Stimulated activated naive B cell treated with anti-CD40 and anti-IgM and Interleukin-4, amounts not matched to agents 10 μg/mL and 1 μg/mL and 100 μg/mL, for 72 hours (primary cell): ENCODE data around the gene BFSP2.
A peak's percentile ranks its signal among the peaks of the same experiment; 100 is the strongest.

ENCODE experiments used
- ATAC-seq, 2 donors: fragments of 150-1000 bp; cut with Tn5 transposase; replicated peaks; 2 replicates each; pipeline ENCODE4 v1.10.0; 2021; ENCODE audit warnings: moderate library complexity in 1 of 2
- DNase-seq: peaks from one replicate; pipeline ENCODE4 v3.0.0; 2021
- H3K27ac Mint-ChIP-seq: one replicate; pipeline ENCODE4 v1.8.0; 2022; ENCODE audit warnings: mild to moderate bottlenecking, mixed read lengths
- H3K27me3 Mint-ChIP-seq, 2 donors: one replicate each; pipeline ENCODE4 v1.8.0; 2022; ENCODE audit warnings: mixed read lengths in 2 of 2
- H3K36me3 Mint-ChIP-seq, 2 donors: one replicate each; pipeline ENCODE4 v1.8.0; 2022; ENCODE audit warnings: mixed read lengths in 2 of 2, mild to moderate bottlenecking in 1 of 2
- H3K4me1 Mint-ChIP-seq, 2 donors: one replicate each; pipeline ENCODE4 v1.8.0; 2022; ENCODE audit warnings: mixed read lengths in 2 of 2, mild to moderate bottlenecking in 1 of 2
- H3K4me3 Mint-ChIP-seq, 2 donors: one replicate each; pipeline ENCODE4 v1.8.0; 2022; ENCODE audit warnings: mild to moderate bottlenecking in 2 of 2, mixed read lengths in 2 of 2, moderate library complexity in 1 of 2
- H3K9me3 Mint-ChIP-seq, 2 donors: one replicate each; pipeline ENCODE4 v1.8.0; 2022; ENCODE audit warnings: mixed read lengths in 2 of 2, mild to moderate bottlenecking in 1 of 2

Gene BFSP2

DNA sequence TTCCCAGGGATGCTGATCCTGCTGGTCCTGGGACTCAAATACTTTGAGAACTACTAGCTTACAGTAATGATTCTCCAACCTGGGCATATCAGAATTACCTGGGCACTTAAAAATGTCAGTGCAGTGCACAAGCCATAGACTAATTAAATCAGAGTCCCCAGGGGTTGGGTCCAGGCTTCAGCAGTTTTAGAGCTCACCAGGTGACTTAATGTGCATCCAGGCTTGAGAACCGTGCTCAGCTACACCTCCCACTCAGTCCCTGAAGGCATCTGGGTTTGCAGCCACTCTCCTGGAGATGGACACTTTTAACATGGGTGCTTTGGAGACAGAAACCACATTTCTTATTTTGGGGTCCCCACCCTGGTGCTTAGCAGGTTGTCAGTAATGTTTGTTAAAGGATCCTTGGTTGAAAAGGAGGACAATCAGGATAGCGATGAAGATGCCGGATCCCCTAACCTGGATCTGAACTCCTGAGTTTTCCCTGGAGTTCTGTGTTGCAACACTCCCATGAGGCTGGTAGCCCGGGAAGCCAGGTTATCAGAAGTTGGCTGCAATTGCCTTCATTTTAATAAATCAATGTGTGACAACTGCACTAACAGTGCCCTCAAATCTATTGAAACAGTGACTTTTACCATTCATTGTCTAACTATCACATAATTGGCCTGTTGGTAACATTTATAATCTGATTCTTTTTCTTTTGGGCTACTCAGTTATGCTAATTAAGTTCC, 48.1 kb downstream of the BFSP2 start:
- peak overlapping the region; percentile 92 for H3K27ac Mint-ChIP-seq
- peaks cover 8 to 9% of the 10 kb centered on the region in 2 donors for H3K27me3 Mint-ChIP-seq
- H3K36me3 Mint-ChIP-seq = no peaks in the 10 kb centered on the region
- DNase-seq (no peak), ATAC-seq (peak; percentile 62 to 63)
- no peaks in the 10 kb centered on the region for H3K9me3 Mint-ChIP-seq
- peaks cover 51 to 64% of the 10 kb centered on the region in 2 donors for H3K4me1 Mint-ChIP-seq
- H3K4me3 Mint-ChIP-seq = peak overlapping the region; percentile 48 to 50

DNA sequence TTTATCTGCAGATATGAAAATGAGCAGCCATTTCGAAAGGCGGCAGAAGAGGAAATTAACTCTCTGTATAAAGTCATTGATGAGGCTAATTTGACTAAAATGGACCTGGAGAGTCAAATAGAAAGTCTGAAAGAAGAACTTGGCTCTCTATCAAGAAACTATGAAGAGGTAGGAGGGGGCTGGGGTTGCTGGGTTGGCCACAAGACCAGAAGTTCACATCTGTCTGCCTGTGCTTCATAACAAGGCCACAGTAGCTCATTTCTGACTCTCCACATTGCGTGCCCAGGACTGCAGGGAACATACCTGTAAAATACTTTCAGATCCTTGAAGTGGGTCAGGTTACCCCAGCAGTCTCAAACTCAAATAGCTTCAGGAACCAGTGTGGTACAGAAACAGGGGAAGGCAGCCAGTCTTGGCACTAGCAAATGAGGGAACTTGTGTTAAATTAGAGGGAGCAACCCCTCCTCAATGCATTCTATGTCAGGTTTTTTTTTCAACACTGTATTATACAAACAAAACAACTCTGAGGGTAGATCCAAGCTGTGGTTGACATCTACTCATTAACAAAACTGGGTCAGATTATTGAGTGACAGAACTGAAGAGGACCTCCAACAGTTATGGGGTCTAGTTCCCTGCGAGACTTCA, 48.7 kb downstream of the BFSP2 start:
- Mint-ChIP-seq H3K36me3 (no peaks in the 10 kb centered on the region), H3K27ac (peak overlapping the region; percentile 92), H3K27me3 (peaks cover 11 to 12% of the 10 kb centered on the region in 2 donors), H3K9me3 (no peaks in the 10 kb centered on the region), H3K4me1 (peaks cover 44 to 58% of the 10 kb centered on the region in 2 donors), H3K4me3 (peak overlapping the region; percentile 48 to 50)
- peak; percentile 82 for DNase-seq
- ATAC-seq = peak; percentile 96 to 97

DNA sequence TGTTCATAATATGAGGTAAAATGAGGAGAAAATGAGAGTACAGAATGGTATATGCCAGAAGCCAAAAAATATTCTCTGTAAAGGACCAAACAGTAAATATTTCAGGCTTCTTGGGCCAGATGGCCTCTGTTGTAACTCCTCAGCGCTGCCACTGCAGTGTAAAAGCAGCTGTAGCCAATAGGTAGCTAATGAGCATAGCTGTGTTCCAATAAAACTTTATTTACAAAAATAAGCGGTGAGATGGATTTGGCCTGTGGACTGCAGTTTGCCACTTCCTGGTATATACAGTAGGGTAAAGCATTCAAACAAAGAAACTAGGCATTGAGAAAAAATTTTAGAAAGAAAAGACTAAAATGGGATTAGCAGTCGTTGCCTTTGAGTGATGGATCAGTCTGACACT, 51.5 kb downstream of the BFSP2 start:
- H3K36me3 Mint-ChIP-seq = no peaks in the 10 kb centered on the region
- H3K4me1 Mint-ChIP-seq = peaks cover 32 to 40% of the 10 kb centered on the region in 2 donors
- no peaks in the 10 kb centered on the region for H3K9me3 Mint-ChIP-seq
- peaks cover 26 to 30% of the 10 kb centered on the region in 2 donors for H3K27me3 Mint-ChIP-seq
- no peak overlapping the region for H3K4me3 Mint-ChIP-seq
- ATAC-seq (no peak), DNase-seq (no peak)
- no peak overlapping the region for H3K27ac Mint-ChIP-seq

DNA sequence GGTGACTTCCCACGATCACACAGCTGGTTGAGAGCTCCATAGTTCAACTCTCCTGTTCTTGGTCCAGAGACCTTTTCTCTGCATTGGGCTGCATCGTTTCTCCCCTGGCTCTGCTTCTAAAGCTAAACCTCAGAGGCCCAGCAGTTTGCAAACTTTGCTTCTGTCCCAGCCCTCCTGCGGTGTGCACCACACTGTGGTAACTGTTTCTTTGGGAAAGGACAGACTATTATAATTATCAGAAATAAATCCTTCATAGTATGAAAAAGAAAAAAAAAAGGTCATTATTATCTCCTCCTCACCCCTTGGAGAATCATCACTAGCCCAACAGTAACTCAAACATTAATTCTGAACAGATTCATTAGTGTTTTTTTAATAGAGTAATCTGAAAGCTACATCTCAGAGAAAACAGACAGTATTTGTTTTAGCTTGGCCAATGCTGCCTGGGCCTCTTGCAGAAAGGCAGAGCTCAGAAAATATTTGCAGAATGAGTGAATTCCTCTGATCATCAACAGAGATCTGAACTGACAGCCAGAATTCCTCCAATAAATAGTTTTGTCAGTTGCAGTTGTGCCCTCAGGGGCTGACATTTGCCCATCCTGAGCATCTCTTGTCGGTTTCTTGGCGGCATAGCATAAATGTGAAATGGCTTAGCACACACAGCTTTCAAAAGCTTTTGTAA, 52.9 kb downstream of the BFSP2 start:
- peaks cover 25 to 28% of the 10 kb centered on the region in 2 donors for H3K4me1 Mint-ChIP-seq
- DNase-seq (no peak), ATAC-seq (no peak)
- H3K36me3 Mint-ChIP-seq = no peaks in the 10 kb centered on the region
- H3K9me3 Mint-ChIP-seq = no peaks in the 10 kb centered on the region
- H3K27ac Mint-ChIP-seq = no peak overlapping the region
- H3K4me3 Mint-ChIP-seq = no peak overlapping the region
- H3K27me3 Mint-ChIP-seq = peaks cover 26 to 30% of the 10 kb centered on the region in 2 donors

DNA sequence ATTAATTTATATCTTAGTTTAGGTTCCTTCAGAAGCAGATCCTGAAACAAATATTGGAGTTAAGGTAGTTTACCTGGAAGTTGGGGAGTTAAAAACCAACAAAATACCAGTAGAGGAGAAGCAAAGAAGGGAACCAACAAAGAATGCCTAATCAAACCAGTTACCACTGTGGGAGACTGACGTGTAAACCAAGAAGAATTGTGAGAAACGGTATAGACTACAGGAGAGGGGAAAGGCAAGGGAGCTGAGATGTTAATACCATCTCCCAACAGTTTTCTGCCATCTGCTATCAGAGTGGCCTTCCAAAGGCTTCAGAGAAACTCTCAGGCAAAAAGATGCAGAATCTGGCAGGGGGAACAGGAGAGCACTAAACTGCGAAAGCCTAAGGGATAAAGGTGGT, 53.5 kb downstream of the BFSP2 start:
- H3K4me3 Mint-ChIP-seq = no peak overlapping the region
- H3K9me3 Mint-ChIP-seq = no peaks in the 10 kb centered on the region
- no peak for ATAC-seq
- no peak overlapping the region for H3K27ac Mint-ChIP-seq
- H3K36me3 Mint-ChIP-seq = no peaks in the 10 kb centered on the region
- no peak for DNase-seq
- H3K4me1 Mint-ChIP-seq = peaks cover 20 to 22% of the 10 kb centered on the region in 2 donors
- peaks cover 26 to 30% of the 10 kb centered on the region in 2 donors for H3K27me3 Mint-ChIP-seq

DNA sequence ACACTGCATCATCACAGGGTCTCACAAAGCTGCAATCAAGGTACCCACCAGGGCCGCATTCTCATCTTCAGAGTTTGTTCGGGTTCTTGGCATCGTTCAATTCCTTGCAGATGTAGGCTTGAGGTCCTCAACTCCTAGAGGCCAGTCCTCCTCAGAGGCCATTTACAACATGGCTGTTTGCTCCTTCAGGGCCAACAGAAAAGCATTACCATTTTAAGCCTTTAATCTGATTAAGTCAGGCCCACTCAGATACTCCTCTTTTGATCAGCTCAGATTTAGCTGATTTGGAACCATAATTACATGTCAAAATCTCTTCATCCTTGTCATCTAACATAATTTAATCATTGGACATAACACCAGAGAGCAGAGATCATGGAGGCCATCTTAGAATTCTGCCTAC, 55.4 kb downstream of the BFSP2 start:
- Mint-ChIP-seq H3K36me3 (no peaks in the 10 kb centered on the region), H3K27me3 (peaks cover 24 to 36% of the 10 kb centered on the region in 2 donors), H3K4me1 (peaks cover 3 to 4% of the 10 kb centered on the region in 2 donors), H3K4me3 (no peak overlapping the region), H3K27ac (no peak overlapping the region), H3K9me3 (no peaks in the 10 kb centered on the region)
- ATAC-seq (no peak), DNase-seq (no peak)

DNA sequence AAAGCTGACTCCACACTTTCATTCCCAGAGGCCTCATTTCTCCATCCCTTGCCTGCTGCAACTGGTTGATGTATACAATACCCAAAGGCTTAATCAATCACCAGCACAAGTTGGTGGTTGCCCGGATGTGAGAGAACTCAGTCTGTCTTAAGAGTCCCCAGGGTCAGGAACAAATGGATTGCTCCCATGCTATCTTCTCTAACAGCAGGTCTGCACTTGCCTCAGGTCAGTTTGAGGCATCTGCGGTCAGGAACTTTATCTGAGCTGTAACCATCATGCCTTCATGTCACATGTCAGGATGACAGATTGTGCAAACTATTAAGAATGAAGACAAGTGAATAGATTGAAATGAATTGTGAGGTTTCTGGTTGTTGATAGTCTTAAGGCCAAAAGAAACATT, 56.1 kb downstream of the BFSP2 start:
- Mint-ChIP-seq H3K4me1 (peaks cover 0 to 2% of the 10 kb centered on the region in 2 donors), H3K36me3 (no peaks in the 10 kb centered on the region), H3K4me3 (no peak overlapping the region), H3K27ac (no peak overlapping the region), H3K27me3 (peaks cover 25 to 36% of the 10 kb centered on the region in 2 donors), H3K9me3 (no peaks in the 10 kb centered on the region)
- ATAC-seq (no peak), DNase-seq (no peak)

DNA sequence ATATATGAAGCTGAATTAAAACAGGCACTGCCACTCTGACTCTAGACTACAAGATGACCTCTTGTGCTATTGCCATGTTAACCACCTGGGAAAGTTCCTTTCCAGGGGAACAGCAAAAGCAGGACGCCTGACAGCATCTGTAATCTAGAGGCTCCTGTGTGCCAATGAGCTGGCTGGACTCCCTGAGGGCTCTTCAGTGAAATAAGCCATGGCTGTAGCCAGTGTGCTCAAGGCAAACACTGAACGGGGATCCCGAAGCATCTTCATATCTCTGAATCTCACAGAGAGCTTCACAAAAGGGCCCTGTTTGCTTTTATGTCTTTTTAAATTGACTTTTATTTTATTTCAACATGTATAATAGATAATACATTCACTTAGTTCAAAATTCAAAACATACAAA, 57.2 kb downstream of the BFSP2 start:
- DNase-seq = no peak
- peaks cover 25 to 32% of the 10 kb centered on the region in 2 donors for H3K27me3 Mint-ChIP-seq
- H3K27ac Mint-ChIP-seq = no peak overlapping the region
- peaks cover 2 to 6% of the 10 kb centered on the region in 2 donors for H3K4me1 Mint-ChIP-seq
- no peak overlapping the region for H3K4me3 Mint-ChIP-seq
- H3K9me3 Mint-ChIP-seq = no peaks in the 10 kb centered on the region
- H3K36me3 Mint-ChIP-seq = no peaks in the 10 kb centered on the region
- no peak for ATAC-seq

DNA sequence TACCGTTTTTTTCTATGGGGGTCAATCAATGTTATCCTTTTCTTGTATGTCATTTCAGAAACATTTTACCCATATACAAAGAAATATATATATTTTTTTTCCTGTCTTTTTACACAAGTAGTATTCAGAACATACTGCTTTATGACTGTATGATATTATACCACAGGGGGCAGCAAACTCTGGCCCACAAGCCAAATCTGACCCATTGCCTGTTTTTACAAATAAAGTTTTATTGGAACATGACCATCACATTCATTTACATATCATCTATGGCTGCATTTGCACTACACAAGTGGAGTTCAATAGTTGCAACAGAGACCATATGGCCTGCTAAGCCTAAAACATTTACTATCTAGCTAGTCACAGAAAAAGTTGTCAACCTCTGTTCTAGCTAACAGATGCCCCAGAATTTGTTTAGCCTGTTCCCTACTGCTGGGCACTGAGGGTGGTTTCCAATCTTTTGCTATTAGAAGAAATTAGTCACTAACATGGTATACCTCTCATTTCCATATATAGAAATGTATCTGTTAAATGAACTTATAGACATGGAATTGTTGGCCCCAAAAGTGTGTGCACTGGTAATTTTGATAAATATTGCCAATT, 57.7 kb downstream of the BFSP2 start:
- Mint-ChIP-seq H3K4me3 (no peak overlapping the region), H3K9me3 (no peaks in the 10 kb centered on the region), H3K36me3 (no peaks in the 10 kb centered on the region), H3K27ac (no peak overlapping the region), H3K27me3 (peaks cover 21 to 27% of the 10 kb centered on the region in 2 donors), H3K4me1 (peaks cover 2 to 6% of the 10 kb centered on the region in 2 donors)
- DNase-seq = no peak
- ATAC-seq = peak; percentile 51 to 75

DNA sequence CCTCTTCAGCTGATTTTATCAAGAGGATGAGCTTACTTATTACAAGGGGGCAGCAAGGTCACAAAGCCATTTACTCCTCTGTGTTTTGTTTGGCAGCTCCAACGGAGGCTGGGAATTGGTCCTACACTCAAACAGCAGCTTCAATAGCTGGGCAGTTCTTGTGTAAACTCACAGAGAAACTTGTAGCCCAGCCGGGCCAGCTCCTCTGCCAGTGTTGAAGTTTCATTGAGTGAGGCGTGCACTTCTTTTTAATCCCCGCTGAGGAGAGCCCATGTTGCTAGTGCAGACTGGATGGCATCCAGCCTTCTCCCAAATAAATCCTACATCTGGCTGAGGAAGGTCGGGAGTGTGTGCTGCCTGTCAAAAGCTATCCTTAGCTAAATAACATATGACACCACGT, 59.5 kb downstream of the BFSP2 start:
- DNase-seq (no peak), ATAC-seq (no peak)
- Mint-ChIP-seq H3K27ac (no peak overlapping the region), H3K36me3 (no peaks in the 10 kb centered on the region), H3K9me3 (no peaks in the 10 kb centered on the region), H3K4me3 (no peak overlapping the region), H3K4me1 (peaks cover 12 to 21% of the 10 kb centered on the region in 2 donors), H3K27me3 (peaks cover 11 to 17% of the 10 kb centered on the region in 2 donors)

DNA sequence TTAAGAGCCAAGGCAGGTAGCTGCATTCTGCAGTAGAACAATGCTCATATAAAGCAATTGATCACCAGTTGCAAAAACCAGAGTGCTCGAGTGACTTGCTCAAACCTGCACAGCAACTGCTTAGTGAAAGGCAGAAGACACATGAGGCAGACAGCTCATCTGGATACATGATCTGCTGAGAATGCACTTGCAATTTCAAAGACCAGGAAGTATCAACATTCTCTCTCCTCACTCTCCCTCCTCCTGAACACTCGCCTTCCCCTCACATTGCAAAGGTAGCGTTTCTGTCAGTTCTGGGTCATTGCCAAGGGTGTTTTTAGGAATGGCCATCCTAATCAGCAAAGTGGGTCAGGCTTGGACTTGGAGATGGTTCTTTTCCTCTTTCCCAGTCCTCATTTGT, 61.0 kb downstream of the BFSP2 start:
- Mint-ChIP-seq H3K4me3 (no peak overlapping the region), H3K27me3 (peaks cover 5 to 9% of the 10 kb centered on the region in 2 donors), H3K27ac (no peak overlapping the region), H3K36me3 (no peaks in the 10 kb centered on the region), H3K9me3 (no peaks in the 10 kb centered on the region), H3K4me1 (peaks cover 11 to 28% of the 10 kb centered on the region in 2 donors)
- no peak for DNase-seq
- no peak for ATAC-seq

DNA sequence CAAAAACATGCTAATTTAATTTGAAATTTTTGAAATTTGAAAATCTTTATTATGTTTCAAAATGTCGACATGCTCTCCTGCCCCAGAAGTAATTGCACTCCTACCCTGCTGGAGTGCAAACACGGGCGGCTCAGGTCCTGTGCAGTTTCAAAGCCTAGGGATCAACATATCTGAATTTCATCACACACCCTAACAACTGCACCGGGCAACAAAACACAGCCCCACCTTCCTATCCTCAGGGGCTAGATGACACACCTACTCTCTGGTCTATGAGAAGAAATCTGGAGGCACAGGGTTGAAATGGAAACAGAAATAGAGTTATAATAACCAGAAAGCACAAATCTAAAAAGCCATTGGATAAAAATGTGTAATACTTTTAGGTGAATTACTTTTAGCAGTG, 61.4 kb downstream of the BFSP2 start:
- peaks cover 10 to 28% of the 10 kb centered on the region in 2 donors for H3K4me1 Mint-ChIP-seq
- no peak for DNase-seq
- H3K9me3 Mint-ChIP-seq = no peaks in the 10 kb centered on the region
- H3K36me3 Mint-ChIP-seq = no peaks in the 10 kb centered on the region
- peaks cover 4 to 6% of the 10 kb centered on the region in 2 donors for H3K27me3 Mint-ChIP-seq
- H3K27ac Mint-ChIP-seq = no peak overlapping the region
- ATAC-seq = no peak
- no peak overlapping the region for H3K4me3 Mint-ChIP-seq

DNA sequence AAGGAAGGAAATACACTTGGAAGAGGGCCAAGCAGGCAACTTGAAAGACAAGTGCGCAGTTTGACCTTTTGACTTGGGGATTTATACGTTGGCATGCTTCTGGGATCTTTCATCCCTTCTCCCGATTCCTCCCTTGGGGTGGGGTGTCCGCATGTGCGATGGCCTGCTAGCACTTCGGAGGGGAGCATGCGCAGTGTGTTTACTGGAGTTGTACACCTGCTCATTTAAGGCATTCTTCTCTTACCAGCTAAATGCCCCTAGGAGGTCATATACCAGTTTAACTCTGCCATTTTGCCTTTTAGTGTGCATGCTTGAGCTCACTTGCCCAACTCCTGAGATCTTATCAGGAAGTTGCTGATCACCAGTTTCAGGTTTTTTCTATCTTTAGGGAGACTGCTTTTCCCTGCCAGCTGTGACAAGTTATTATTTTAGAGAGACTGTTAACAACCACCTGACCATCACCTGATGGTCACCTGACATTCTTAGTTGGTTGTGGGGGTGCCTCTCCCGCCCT, 63.5 kb downstream of the BFSP2 start:
- H3K4me3 Mint-ChIP-seq = no peak overlapping the region
- H3K27me3 Mint-ChIP-seq = peaks cover 4 to 6% of the 10 kb centered on the region in 2 donors
- H3K36me3 Mint-ChIP-seq = no peaks in the 10 kb centered on the region
- ATAC-seq = no peak
- H3K4me1 Mint-ChIP-seq = peaks cover 26 to 48% of the 10 kb centered on the region in 2 donors
- DNase-seq = no peak
- no peak overlapping the region for H3K27ac Mint-ChIP-seq
- H3K9me3 Mint-ChIP-seq = no peaks in the 10 kb centered on the region

DNA sequence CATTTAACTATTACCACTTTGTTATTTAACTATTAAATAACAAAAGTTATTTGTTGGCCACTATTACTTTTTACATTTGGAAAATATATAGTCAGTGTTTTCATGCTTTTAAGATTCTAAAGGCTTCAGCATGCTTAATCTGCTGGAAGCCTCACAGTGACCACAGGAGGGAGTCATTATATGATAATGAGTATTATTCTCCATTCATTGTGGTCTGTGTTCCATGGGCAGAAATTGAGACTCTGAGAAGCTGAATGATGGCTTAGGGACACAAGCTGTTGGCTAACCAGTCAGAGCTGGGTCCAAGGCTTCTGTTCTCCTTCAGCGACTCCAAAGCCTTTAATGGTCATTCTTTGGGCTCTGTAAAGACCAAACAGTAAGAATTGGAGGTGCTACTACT, 64.7 kb downstream of the BFSP2 start:
- ATAC-seq (peak; percentile 33 to 43), DNase-seq (no peak)
- Mint-ChIP-seq H3K27ac (no peak overlapping the region), H3K27me3 (peaks cover 4 to 5% of the 10 kb centered on the region in 2 donors), H3K4me3 (no peak overlapping the region), H3K36me3 (no peaks in the 10 kb centered on the region), H3K9me3 (no peaks in the 10 kb centered on the region), H3K4me1 (peaks cover 34 to 58% of the 10 kb centered on the region in 2 donors)
